BJ (cell line): ENCODE data around the gene SLC26A1. TPM values are rescaled to one million over a fixed set of nuclear protein-coding genes. Genes with fewer than 3 reads are reported as not detected.

Source experiments
- CTCF ChIA-PET: fragments of 350-600 bp; formaldehyde crosslinking; extraction: SDS; loops from one replicate; lab custom pipeline; 2021; ENCODE audit warnings: antibody characterized with exemption, inconsistent platforms; lab: Yijun Ruan, JAX
- POLR2A ChIA-PET: fragments of 300-600 bp; sonication (Branson Sonifier 250); formaldehyde crosslinking; extraction: SDS; loops from one replicate; lab custom pipeline; 2021; ENCODE audit warnings: antibody characterized with exemption; lab: Charles Lee
- DNase-seq: peaks from one replicate; pipeline ENCODE4 v3.0.0-alpha.2; 2011; ENCODE audit warnings: low read depth
- H3K27me3 ChIP-seq: 2 replicates; pipeline ENCODE4 v1.6.0; 2011; ENCODE audit warnings: low read length; ENCODE audit not compliant: control insufficient read depth, insufficient read depth
- H3K36me3 ChIP-seq: 2 replicates; pipeline ENCODE4 v1.5.1; 2011; ENCODE audit warnings: low read length; ENCODE audit not compliant: control insufficient read depth, insufficient read depth
- H3K4me3 ChIP-seq: 2 replicates; pipeline ENCODE4 v1.5.1; 2011; ENCODE audit warnings: low read depth, mild to moderate bottlenecking, control low read depth, low read length
- CTCF ChIP-seq: IDR thresholded peaks from 2 replicates; pipeline ENCODE4 v1.5.1; 2011; ENCODE audit warnings: low read depth, mild to moderate bottlenecking, control low read depth, inconsistent platforms, low read length, moderate library complexity; ENCODE audit not compliant: insufficient read depth
- polyA plus RNA-seq: library from polyadenylated mRNA; depleted of rRNA; stranded (reverse); fragments of >200 nt; gene quantifications from 2 replicates; pipeline ENCODE4 v1.2.3, GENCODE V29; 2011

The SLC26A1 gene
- polyA plus RNA-seq, 1 experiment: not detected

GRCh38 chr4:1006856-1007255, 13.7 kb upstream of the SLC26A1 start:
- no peak for DNase-seq
- Histone ChIP-seq H3K27me3 (peaks cover 19% of the 10 kb centered on the region), H3K36me3 (no peaks in the 10 kb centered on the region), H3K4me3 (no peak overlapping the region)
- ChIA-PET CTCF (no interaction called here), POLR2A (no interaction called here)
- no peak for TF ChIP-seq CTCF

DNA sequence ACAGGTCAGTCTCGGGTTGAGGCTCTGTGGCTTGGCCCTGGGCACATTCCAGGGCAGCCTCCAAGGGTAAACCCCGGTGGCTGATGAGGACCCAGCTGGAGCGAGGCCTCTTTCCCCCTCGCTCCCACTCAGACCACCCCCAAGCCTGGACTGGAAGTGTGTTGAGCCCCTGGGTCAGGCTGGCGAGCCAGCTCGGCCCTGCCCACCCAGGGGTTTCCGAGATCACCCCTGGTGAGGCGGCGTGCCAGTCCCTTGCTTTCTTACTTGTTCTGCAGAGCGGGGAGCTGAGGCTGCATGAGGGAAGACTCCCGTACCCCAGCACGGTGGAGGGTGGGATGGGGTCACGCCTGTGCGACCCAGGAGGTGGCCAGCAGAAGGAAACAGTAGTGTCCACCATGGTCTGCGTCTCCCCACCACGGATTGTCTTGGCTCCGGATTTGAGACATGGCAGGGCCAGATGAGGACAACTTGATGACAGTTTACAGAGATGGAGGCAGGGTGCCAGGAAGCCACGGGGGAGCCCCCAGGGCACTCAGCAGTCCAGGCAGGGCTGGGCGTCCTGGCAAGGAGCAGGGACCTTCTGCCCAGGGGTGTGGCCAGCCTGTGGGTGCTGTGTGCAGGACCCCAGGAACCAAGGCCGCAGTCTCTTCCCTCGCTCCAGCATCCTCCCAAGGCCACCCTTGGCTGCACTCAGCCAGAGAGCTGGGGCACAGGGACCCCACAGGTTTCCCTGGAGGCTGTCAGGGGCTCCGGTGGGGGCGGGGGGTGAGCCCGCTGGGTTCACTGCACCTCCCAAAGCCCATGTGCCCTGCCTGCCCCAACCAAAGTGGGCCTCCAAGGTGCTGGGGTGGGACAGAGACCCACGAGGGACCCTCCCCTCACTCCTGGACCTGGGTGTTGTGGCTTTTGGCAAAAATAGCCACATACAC, 11.6 kb upstream of the SLC26A1 start:
- CTCF ChIA-PET: no interaction called here
- no peak for DNase-seq
- Histone ChIP-seq H3K27me3 (peaks cover 25% of the 10 kb centered on the region), H3K36me3 (no peaks in the 10 kb centered on the region), H3K4me3 (no peak overlapping the region)
- POLR2A ChIA-PET: no interaction called here
- no peak for TF ChIP-seq CTCF

GRCh38 chr4:1004071-1004418, 10.8 kb upstream of the SLC26A1 start:
- Histone ChIP-seq H3K4me3 (no peak overlapping the region), H3K27me3 (peaks cover 26% of the 10 kb centered on the region), H3K36me3 (no peaks in the 10 kb centered on the region)
- DNase-seq: no peak
- CTCF ChIA-PET: no interaction called here
- TF ChIP-seq CTCF: no peak
- POLR2A ChIA-PET: no interaction called here

DNA sequence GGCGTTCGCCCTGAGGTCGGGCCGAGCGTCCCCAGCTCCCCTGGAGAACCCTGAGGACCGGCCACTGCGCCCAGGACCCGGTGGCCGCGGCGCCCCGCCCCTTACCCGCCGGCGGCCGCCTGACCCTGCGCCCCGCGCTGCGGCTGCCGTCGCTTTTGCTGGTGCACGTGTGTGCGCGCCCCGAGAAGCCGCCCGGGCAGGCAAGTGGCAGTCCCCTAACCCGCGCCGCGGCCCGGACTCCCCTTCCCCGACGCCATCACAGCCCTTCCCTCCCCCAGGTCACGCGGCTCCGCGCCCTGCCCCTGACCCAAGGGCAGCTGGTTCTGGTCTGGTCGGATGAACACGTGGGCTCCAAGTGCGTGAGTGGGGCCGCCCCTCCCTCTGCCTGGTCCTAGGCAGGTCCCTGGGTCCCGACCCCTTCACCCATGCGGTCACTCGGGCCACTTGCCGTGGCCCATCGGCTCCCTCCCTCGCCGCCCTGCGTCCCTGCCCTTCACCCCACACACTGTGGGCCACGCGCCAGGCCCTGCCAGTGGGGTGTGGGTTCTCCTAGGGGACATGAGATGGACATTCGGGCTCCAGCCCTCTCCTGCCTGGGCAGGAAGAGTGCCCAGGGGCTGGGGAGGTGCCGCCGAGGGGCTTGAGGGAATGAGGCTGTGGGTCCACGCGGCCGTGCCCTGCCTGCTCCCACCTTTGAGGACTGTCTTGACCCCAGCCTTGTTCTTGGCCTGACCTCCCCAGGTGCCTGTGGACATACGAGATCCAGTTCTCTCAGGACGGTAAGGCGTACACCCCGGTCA, 10.3 kb upstream of the SLC26A1 start:
- Histone ChIP-seq H3K27me3 (peaks cover 25% of the 10 kb centered on the region), H3K36me3 (no peaks in the 10 kb centered on the region), H3K4me3 (no peak overlapping the region)
- no peak for DNase-seq
- ChIA-PET POLR2A (no interaction called here), CTCF (no interaction called here)
- no peak for TF ChIP-seq CTCF

GRCh38 chr4:1002631-1003251, 9.5 kb upstream of the SLC26A1 start:
- DNase-seq: no peak
- ChIA-PET CTCF (no interaction called here), POLR2A (no interaction called here)
- no peak for TF ChIP-seq CTCF
- H3K36me3 ChIP-seq: no peaks in the 10 kb centered on the region
- peaks cover 31% of the 10 kb centered on the region for H3K27me3 ChIP-seq
- no peak overlapping the region for H3K4me3 ChIP-seq
